SK-N-SH (cell line): ENCODE measurements around the gene LRTM1.

Experiments used
- CHD2 ChIP-seq: fragments of 150-350 bp; IDR thresholded peaks from 2 replicates; pipeline ENCODE4 v1.6.1; 2018; ENCODE audit warnings: low read length; ENCODE audit not compliant: partially characterized antibody
- EZH2phosphoT487 ChIP-seq: fragments of 200-600 bp; sonication (generic); IDR thresholded peaks from 2 replicates; pipeline ENCODE4 v1.6.1; 2017; ENCODE audit warnings: low read depth, mixed run types, mild to moderate bottlenecking, antibody characterized with exemption, moderate library complexity, borderline replicate concordance
- FOXM1 ChIP-seq: IDR thresholded peaks from 2 replicates; pipeline ENCODE4 v1.4.0; 2012; ENCODE audit warnings: low read depth, mild to moderate bottlenecking
- GATA2 ChIP-seq: sonication (generic); formaldehyde crosslinking; IDR thresholded peaks from 2 replicates; pipeline ENCODE4 v1.5.0; 2020; ENCODE audit warnings: mild to moderate bottlenecking, missing genetic modification reagents
- MXI1 ChIP-seq: IDR thresholded peaks from 2 replicates; pipeline ENCODE4 v1.6.1; 2012; ENCODE audit warnings: mild to moderate bottlenecking, low read depth, low read length, improper control_type of control experiment
- NFIC ChIP-seq: IDR thresholded peaks from 2 replicates; pipeline ENCODE4 v1.4.0; 2012; ENCODE audit warnings: borderline replicate concordance
- POLR2AphosphoS5 ChIP-seq: IDR thresholded peaks from 2 replicates; pipeline ENCODE4 v1.6.1; 2012; ENCODE audit warnings: low read depth, low read length
- RFX5 ChIP-seq: IDR thresholded peaks from 2 replicates; pipeline ENCODE4 v1.6.1; 2012; ENCODE audit warnings: mild to moderate bottlenecking, improper control_type of control experiment, low read length
- SMC3 ChIP-seq: IDR thresholded peaks from 2 replicates; pipeline ENCODE4 v1.6.1; 2012; ENCODE audit warnings: low read depth, low read length, improper control_type of control experiment
- TAF1 ChIP-seq: IDR thresholded peaks from 2 replicates; pipeline ENCODE4 v1.6.1; 2012; ENCODE audit warnings: low read depth, mild to moderate bottlenecking, low read length, moderate library complexity, borderline replicate concordance
- TF ChIP-seq, protein P1 (sequence below): fragments of 200-600 bp; sonication (generic); IDR thresholded peaks from 2 replicates; pipeline ENCODE4 v1.6.1; 2017; ENCODE audit warnings: antibody characterized with exemption, mild to moderate bottlenecking, moderate library complexity
- TF ChIP-seq, protein P2 (sequence below): IDR thresholded peaks from 2 replicates; pipeline ENCODE4; 2012
- TF ChIP-seq, protein P3 (sequence below): IDR thresholded peaks from 2 replicates; pipeline ENCODE4 v1.6.1; 2012; ENCODE audit warnings: mild to moderate bottlenecking, low read depth, low read length, moderate library complexity

DNA sequence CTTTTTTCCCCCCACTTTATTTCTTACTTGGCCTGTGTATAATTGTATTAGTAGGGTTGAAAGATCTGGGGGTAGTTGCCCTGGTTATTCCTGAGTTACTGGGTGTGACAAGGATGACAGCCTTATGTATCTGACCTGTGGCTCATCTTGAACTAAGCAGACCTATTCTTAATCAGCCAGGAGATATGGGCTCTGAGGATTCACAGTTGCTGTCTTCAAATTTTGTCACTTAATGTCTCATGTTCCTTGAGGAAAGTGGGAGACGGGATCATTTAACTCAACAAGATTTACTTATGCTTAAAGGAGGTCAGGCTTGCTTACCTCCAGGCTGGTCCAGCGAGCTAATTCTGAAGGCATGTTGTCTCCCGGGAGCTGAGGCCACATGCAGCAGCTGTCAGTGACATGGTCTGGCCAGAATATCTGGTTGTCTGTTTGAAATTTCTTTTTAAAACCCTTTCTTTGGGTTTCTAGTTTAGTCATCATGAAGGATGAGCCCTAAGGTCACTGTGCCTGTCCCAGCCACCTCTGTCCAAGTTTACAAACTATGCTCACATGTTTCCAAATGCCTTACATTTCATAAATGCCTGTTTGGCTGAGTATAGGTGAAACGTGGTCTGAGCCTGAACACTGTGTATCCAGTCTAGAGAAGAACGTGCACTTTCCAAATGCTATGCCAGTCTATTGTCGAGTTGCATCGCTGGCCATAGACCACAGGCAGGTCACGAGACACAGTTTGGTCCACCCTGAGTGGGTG, 26.8 kb downstream of the LRTM1 start:
- TF ChIP-seq FOXM1 (no peak), GATA2 (CRISPR knock-in tag) (no peak), RFX5 (no peak), MXI1 (no peak), SMC3 (no peak), EZH2phosphoT487 (no peak), POLR2AphosphoS5 (no peak), CHD2 (no peak), TAF1 (no peak), NFIC (no peak)
- TF ChIP-seq, protein P1, sequence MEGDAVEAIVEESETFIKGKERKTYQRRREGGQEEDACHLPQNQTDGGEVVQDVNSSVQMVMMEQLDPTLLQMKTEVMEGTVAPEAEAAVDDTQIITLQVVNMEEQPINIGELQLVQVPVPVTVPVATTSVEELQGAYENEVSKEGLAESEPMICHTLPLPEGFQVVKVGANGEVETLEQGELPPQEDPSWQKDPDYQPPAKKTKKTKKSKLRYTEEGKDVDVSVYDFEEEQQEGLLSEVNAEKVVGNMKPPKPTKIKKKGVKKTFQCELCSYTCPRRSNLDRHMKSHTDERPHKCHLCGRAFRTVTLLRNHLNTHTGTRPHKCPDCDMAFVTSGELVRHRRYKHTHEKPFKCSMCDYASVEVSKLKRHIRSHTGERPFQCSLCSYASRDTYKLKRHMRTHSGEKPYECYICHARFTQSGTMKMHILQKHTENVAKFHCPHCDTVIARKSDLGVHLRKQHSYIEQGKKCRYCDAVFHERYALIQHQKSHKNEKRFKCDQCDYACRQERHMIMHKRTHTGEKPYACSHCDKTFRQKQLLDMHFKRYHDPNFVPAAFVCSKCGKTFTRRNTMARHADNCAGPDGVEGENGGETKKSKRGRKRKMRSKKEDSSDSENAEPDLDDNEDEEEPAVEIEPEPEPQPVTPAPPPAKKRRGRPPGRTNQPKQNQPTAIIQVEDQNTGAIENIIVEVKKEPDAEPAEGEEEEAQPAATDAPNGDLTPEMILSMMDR = no peak
- TF ChIP-seq, protein P2, sequence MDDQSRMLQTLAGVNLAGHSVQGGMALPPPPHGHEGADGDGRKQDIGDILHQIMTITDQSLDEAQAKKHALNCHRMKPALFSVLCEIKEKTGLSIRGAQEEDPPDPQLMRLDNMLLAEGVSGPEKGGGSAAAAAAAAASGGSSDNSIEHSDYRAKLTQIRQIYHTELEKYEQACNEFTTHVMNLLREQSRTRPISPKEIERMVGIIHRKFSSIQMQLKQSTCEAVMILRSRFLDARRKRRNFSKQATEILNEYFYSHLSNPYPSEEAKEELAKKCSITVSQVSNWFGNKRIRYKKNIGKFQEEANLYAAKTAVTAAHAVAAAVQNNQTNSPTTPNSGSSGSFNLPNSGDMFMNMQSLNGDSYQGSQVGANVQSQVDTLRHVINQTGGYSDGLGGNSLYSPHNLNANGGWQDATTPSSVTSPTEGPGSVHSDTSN = no peak
- TF ChIP-seq, protein P3, sequence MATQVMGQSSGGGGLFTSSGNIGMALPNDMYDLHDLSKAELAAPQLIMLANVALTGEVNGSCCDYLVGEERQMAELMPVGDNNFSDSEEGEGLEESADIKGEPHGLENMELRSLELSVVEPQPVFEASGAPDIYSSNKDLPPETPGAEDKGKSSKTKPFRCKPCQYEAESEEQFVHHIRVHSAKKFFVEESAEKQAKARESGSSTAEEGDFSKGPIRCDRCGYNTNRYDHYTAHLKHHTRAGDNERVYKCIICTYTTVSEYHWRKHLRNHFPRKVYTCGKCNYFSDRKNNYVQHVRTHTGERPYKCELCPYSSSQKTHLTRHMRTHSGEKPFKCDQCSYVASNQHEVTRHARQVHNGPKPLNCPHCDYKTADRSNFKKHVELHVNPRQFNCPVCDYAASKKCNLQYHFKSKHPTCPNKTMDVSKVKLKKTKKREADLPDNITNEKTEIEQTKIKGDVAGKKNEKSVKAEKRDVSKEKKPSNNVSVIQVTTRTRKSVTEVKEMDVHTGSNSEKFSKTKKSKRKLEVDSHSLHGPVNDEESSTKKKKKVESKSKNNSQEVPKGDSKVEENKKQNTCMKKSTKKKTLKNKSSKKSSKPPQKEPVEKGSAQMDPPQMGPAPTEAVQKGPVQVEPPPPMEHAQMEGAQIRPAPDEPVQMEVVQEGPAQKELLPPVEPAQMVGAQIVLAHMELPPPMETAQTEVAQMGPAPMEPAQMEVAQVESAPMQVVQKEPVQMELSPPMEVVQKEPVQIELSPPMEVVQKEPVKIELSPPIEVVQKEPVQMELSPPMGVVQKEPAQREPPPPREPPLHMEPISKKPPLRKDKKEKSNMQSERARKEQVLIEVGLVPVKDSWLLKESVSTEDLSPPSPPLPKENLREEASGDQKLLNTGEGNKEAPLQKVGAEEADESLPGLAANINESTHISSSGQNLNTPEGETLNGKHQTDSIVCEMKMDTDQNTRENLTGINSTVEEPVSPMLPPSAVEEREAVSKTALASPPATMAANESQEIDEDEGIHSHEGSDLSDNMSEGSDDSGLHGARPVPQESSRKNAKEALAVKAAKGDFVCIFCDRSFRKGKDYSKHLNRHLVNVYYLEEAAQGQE = no peak
